Activated CD8-positive, alpha-beta memory T cell treated with anti-CD3 and anti-CD28 coated beads, Interleukin-2, amount 10 ng/mL, durations not matched to agents 7 days and 5 days (primary cell): ENCODE results near the gene BAG5. TPM values are rescaled to one million over a fixed set of nuclear protein-coding genes. Genes with fewer than 3 reads are reported as not detected.
"Not testable (repeated sequence)": the region's sequence is repeated elsewhere in the genome, so short reads cannot be mapped to it uniquely, and the experiment has no call there.

Experiments
- ATAC-seq: fragments of 150-1000 bp; cut with Tn5 transposase; one replicate; pipeline ENCODE4 v1.10.0; 2021; ENCODE audit warnings: moderate library complexity
- CTCF ChIA-PET: fragments of 350-600 bp; sonication (Branson Sonifier 250); formaldehyde crosslinking; loops from one replicate; lab custom pipeline; 2021; ENCODE audit warnings: antibody characterized with exemption; lab: Charles Lee
- DNase-seq: peaks from one replicate; pipeline ENCODE4 v3.0.0-alpha.2; 2020
- H3K27ac Mint-ChIP-seq: one replicate; pipeline ENCODE4 v1.8.0; 2021; ENCODE audit warnings: mild to moderate bottlenecking, mixed read lengths
- H3K27me3 Mint-ChIP-seq: one replicate; pipeline ENCODE4 v1.8.0; 2021; ENCODE audit warnings: mixed read lengths
- H3K36me3 Mint-ChIP-seq: one replicate; pipeline ENCODE4 v1.8.0; 2021; ENCODE audit warnings: mild to moderate bottlenecking, mixed read lengths
- H3K4me1 Mint-ChIP-seq: one replicate; pipeline ENCODE4 v1.8.0; 2021; ENCODE audit warnings: mixed read lengths
- H3K4me3 Mint-ChIP-seq: one replicate; pipeline ENCODE4 v1.8.0; 2021; ENCODE audit warnings: mild to moderate bottlenecking, moderate library complexity, mixed read lengths
- H3K9me3 Mint-ChIP-seq: one replicate; pipeline ENCODE4 v1.8.0; 2022; ENCODE audit warnings: low read depth, mixed read lengths
- total RNA-seq, 2 experiments: library from RNA; stranded (reverse); gene quantifications; one replicate each; pipeline ENCODE4 v1.2.3, GENCODE V29; 2021

BAG5 gene
- total RNA-seq, 2 experiments from 2014 or later: 29.9 to 32.3 TPM

GRCh38 chr14:103525430-103526246, 36.8 kb downstream of the BAG5 start:
- CTCF ChIA-PET, H3K36me3 Mint-ChIP-seq, H3K27ac Mint-ChIP-seq, H3K9me3 Mint-ChIP-seq, DNase-seq, H3K4me3 Mint-ChIP-seq, ATAC-seq: not testable (repeated sequence)
- Mint-ChIP-seq H3K4me1 (peaks cover 28% of the 10 kb centered on the region), H3K27me3 (peaks cover 19% of the 10 kb centered on the region)

- Mint-ChIP-seq H3K9me3 (no peaks in the 10 kb centered on the region), H3K36me3 (no peaks in the 10 kb centered on the region), H3K27me3 (peaks cover 21% of the 10 kb centered on the region), H3K4me3 (no peak overlapping the region), H3K27ac (no peak overlapping the region), H3K4me1 (peaks cover 19% of the 10 kb centered on the region)
- CTCF ChIA-PET: no interaction called here
- DNase-seq (no peak), ATAC-seq (no peak)
These were observed 38.2 kb downstream of the BAG5 start for GRCh38 chr14:103524002-103524935.

- Mint-ChIP-seq H3K4me1 (peaks cover 23% of the 10 kb centered on the region), H3K4me3 (peak overlapping the region; percentile 22), H3K9me3 (no peaks in the 10 kb centered on the region), H3K36me3 (no peaks in the 10 kb centered on the region), H3K27ac (no peak overlapping the region), H3K27me3 (peaks cover 21% of the 10 kb centered on the region)
- DNase-seq: no peak
- CTCF ChIA-PET: no interaction called here
- no peak for ATAC-seq
These were observed 38.9 kb downstream of the BAG5 start for GRCh38 chr14:103523575-103523954.

DNA sequence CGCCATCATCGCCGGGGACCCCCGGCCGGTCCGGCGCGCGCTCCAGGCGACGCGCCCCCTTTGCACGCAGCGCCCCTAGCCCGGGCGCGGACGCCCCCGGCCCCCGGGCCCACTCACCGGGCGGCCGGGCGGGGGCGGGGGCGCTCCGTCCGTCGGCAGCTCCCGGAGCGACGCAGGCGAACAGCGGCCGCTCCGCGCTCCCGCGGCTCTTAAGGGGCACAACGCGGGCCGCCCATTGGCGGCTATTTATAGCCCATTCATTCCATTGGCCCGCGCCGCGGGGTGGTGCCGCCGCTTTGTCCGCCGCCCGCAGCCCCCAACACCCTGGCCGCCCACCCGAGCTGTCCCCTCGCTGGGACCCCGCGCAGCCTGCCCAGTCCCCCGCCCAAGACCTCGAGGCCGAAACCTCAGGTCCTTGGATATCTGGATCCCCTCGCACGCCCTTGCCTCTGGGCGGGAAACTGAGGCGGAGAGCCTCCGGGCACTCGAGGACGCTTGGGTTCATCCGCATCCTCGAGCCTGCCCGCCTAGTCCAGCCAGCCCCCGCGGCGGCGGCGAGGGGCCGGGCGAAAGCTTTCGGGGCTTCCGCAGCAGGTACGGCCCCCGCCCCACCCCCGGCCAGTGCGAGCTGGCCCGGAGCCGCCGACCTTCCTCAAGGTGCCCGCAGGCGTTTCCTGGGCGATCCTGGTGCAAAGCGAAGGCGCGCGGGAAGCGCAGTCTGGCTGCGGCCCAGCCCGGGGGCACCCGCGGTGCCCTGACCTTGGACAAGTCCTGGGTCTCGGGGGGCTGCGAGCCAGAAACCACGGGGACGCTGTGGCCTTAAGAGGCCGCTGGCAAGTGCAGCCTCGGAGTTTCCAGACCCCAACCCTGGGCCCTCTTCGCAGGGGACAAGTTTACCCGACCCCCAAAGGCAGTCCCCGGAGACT, 39.5 kb downstream of the BAG5 start, which contains the start of gene CKB:
Gene CKB, minus strand, starts transcription at position 182 of the 926 bp plus-strand sequence. CDS start 337 bp downstream, outside the sequence.
- DNase-seq: no peak
- H3K27ac Mint-ChIP-seq: no peak within 1 kb of the TSS

GRCh38 chr14:103521951-103522563, 40.4 kb downstream of the BAG5 start:
- H3K4me1 Mint-ChIP-seq: peaks cover 14% of the 10 kb centered on the region
- peak; percentile 3 for ATAC-seq
- no peaks in the 10 kb centered on the region for H3K9me3 Mint-ChIP-seq

More for the DNA sequence above, 39.5 kb downstream of the BAG5 start, which contains the start of gene CKB:
- Mint-ChIP-seq H3K4me3 (peak within 1 kb of the TSS; percentile 22), H3K4me1 (peaks cover 20% of the 10 kb centered on the region), H3K9me3 (no peaks in the 10 kb centered on the region), H3K36me3 (no peaks in the 10 kb centered on the region), H3K27me3 (peaks cover 21% of the 10 kb centered on the region)
- CTCF ChIA-PET: interaction anchor here (1.2 kb wide), 1 partner anchor 17 kb away, joined by 4 read pairs; no protein-coding TSS in a partner anchor
- no peak for ATAC-seq

GRCh38 chr14:103521438-103521950, 41.0 kb downstream of the BAG5 start:
- Mint-ChIP-seq H3K9me3 (no peaks in the 10 kb centered on the region), H3K27ac (no peak overlapping the region), H3K4me1 (peaks cover 10% of the 10 kb centered on the region), H3K4me3 (peak overlapping the region; percentile 42), H3K36me3 (no peaks in the 10 kb centered on the region), H3K27me3 (peaks cover 21% of the 10 kb centered on the region)
- CTCF ChIA-PET: interaction anchor here (0.6 to 6.3 kb wide), 13 partner anchors 8 to 122 kb away, joined by 3 to 79 read pairs (median 3); partner anchors contain the start of gene TRMT61A
- DNase-seq (no peak), ATAC-seq (peak; percentile 32)

More at GRCh38 chr14:103521951-103522563, 40.4 kb downstream of the BAG5 start:
- CTCF ChIA-PET: interaction anchor here (0.7 to 6.3 kb wide), 7 partner anchors 10 to 198 kb away, joined by 3 to 79 read pairs (median 4); no protein-coding TSS in a partner anchor
- Mint-ChIP-seq H3K4me3 (no peak overlapping the region), H3K27me3 (peaks cover 21% of the 10 kb centered on the region), H3K36me3 (no peaks in the 10 kb centered on the region), H3K27ac (no peak overlapping the region)
- no peak for DNase-seq

GRCh38 chr14:103520657-103521437, 41.6 kb downstream of the BAG5 start:
- CTCF ChIA-PET: interaction anchor here (0.6 to 6.3 kb wide), 14 partner anchors 8 to 195 kb away, joined by 3 to 79 read pairs (median 3); partner anchors contain the start of genes TRMT61A and ZFYVE21
- DNase-seq (peak; percentile 72), ATAC-seq (peak; percentile 68)
- H3K27me3 Mint-ChIP-seq: peaks cover 21% of the 10 kb centered on the region
- no peaks in the 10 kb centered on the region for H3K36me3 Mint-ChIP-seq
- H3K9me3 Mint-ChIP-seq: no peaks in the 10 kb centered on the region
- H3K4me1 Mint-ChIP-seq: peaks cover 9% of the 10 kb centered on the region
- H3K4me3 Mint-ChIP-seq: peak overlapping the region; percentile 42
- no peak overlapping the region for H3K27ac Mint-ChIP-seq

DNA sequence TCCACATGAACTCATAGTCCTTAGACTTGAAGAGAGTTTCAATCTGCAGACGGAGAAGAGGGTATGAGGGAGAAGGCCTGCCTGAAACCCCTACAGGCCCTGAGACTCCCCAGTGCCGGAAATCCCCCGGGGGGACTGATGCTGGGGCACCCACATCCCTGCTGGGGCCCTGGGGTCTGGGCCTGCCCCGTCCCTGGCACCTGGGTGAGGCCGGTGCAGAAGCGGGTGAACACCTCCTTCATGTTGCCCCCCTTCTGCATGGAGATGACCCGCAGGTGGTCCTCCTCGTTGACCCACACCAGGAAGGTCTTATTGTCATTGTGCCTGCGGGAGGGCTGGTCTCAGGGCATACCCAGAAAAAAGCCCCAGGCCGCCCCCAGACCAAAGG, 42.2 kb downstream of the BAG5 start:
- H3K36me3 Mint-ChIP-seq: no peaks in the 10 kb centered on the region
- no peak overlapping the region for H3K4me3 Mint-ChIP-seq
- peaks cover 21% of the 10 kb centered on the region for H3K27me3 Mint-ChIP-seq
- H3K4me1 Mint-ChIP-seq: peaks cover 9% of the 10 kb centered on the region
- CTCF ChIA-PET: interaction anchor here (0.9 to 6.3 kb wide), 10 partner anchors 8 to 196 kb away, joined by 3 to 79 read pairs (median 4); partner anchors contain the start of genes TRMT61A and ZFYVE21
- ATAC-seq (no peak), DNase-seq (no peak)
- H3K27ac Mint-ChIP-seq: no peak overlapping the region
- H3K9me3 Mint-ChIP-seq: no peaks in the 10 kb centered on the region

GRCh38 chr14:103519837-103520212, 42.6 kb downstream of the BAG5 start:
- Mint-ChIP-seq H3K36me3 (no peaks in the 10 kb centered on the region), H3K9me3 (no peaks in the 10 kb centered on the region), H3K4me3 (no peak overlapping the region), H3K27ac (no peak overlapping the region), H3K4me1 (peaks cover 9% of the 10 kb centered on the region), H3K27me3 (peaks cover 21% of the 10 kb centered on the region)
- ATAC-seq (no peak), DNase-seq (no peak)
- CTCF ChIA-PET: interaction anchor here (1.0 to 6.3 kb wide), 5 partner anchors 8 to 34 kb away, joined by 3 to 79 read pairs (median 20); partner anchors contain the start of gene TRMT61A

- CTCF ChIA-PET: interaction anchor here (0.6 to 6.3 kb wide), 27 partner anchors 9 to 1345 kb away, joined by 3 to 79 read pairs (median 4); partner anchors contain the start of gene TRMT61A
- Mint-ChIP-seq H3K9me3 (no peaks in the 10 kb centered on the region), H3K27me3 (peaks cover 16% of the 10 kb centered on the region), H3K4me3 (no peak overlapping the region), H3K4me1 (peaks cover 9% of the 10 kb centered on the region), H3K27ac (no peak overlapping the region), H3K36me3 (no peaks in the 10 kb centered on the region)
- DNase-seq: no peak
- no peak for ATAC-seq
These were observed 43.2 kb downstream of the BAG5 start for GRCh38 chr14:103519043-103519836.
